GM06990 (cell line): ENCODE results near the gene LARP1.

ENCODE experiments used
- DNase-seq: peaks from one replicate; pipeline ENCODE4 v3.0.0-alpha.2; 2011; ENCODE audit not compliant: insufficient read length; ENCODE audit errors: extremely low read depth
- H3K27me3 ChIP-seq: replicated peaks from 2 replicates; pipeline ENCODE4 v1.6.0; 2011; ENCODE audit warnings: low read length; ENCODE audit not compliant: control insufficient read depth, insufficient read depth
- H3K36me3 ChIP-seq: 2 replicates; pipeline ENCODE4 v1.5.1; 2011; ENCODE audit warnings: low read length; ENCODE audit not compliant: control insufficient read depth, insufficient read depth
- H3K4me3 ChIP-seq: replicated peaks from 2 replicates; pipeline ENCODE4 v1.5.1; 2011; ENCODE audit warnings: low read depth, mild to moderate bottlenecking, control low read depth, low read length
- CTCF ChIP-seq: IDR thresholded peaks from 2 replicates; pipeline ENCODE4 v1.5.1; 2011; ENCODE audit warnings: low read length, control low read depth, mild to moderate bottlenecking, inconsistent platforms; ENCODE audit not compliant: insufficient read depth, poor library complexity, severe bottlenecking

LARP1 gene

GRCh38 chr5:154815025-154815424 is 59.8 kb downstream of the LARP1 start:
- DNase-seq: no peak
- peaks cover 48% of the 10 kb centered on the region for H3K36me3 ChIP-seq
- H3K27me3 ChIP-seq: no peaks in the 10 kb centered on the region
- no peak overlapping the region for H3K4me3 ChIP-seq
- no peak for TF ChIP-seq CTCF

- DNase-seq: no peak
- TF ChIP-seq CTCF: no peak
Observed at GRCh38 chr5:154815684-154816247, 60.6 kb downstream of the LARP1 start.

GRCh38 chr5:154816891-154817492 is 61.8 kb downstream of the LARP1 start:
- Histone ChIP-seq H3K4me3 (no peak overlapping the region), H3K27me3 (no peaks in the 10 kb centered on the region), H3K36me3 (peaks cover 43% of the 10 kb centered on the region)
- DNase-seq: no peak
- TF ChIP-seq CTCF: no peak

More at GRCh38 chr5:154815684-154816247, 60.6 kb downstream of the LARP1 start:
- H3K4me3 ChIP-seq: no peak overlapping the region
- no peaks in the 10 kb centered on the region for H3K27me3 ChIP-seq
- H3K36me3 ChIP-seq: peaks cover 52% of the 10 kb centered on the region

GRCh38 chr5:154817815-154818214 is 62.6 kb downstream of the LARP1 start:
- no peak for DNase-seq
- no peak for TF ChIP-seq CTCF
- no peak overlapping the region for H3K4me3 ChIP-seq
- H3K27me3 ChIP-seq: no peaks in the 10 kb centered on the region
- peaks cover 43% of the 10 kb centered on the region for H3K36me3 ChIP-seq

- peaks cover 41% of the 10 kb centered on the region for H3K36me3 ChIP-seq
- no peak overlapping the region for H3K4me3 ChIP-seq
- no peak for TF ChIP-seq CTCF
- DNase-seq: no peak
- H3K27me3 ChIP-seq: no peaks in the 10 kb centered on the region
Observed at GRCh38 chr5:154818471-154819116, 63.4 kb downstream of the LARP1 start.

- Histone ChIP-seq H3K27me3 (no peaks in the 10 kb centered on the region), H3K4me3 (no peak overlapping the region), H3K36me3 (peaks cover 38% of the 10 kb centered on the region)
- no peak for TF ChIP-seq CTCF
- DNase-seq: no peak
Observed at GRCh38 chr5:154819546-154819945, 64.4 kb downstream of the LARP1 start.
